B cell (primary cell): ENCODE results near the gene PGP.

ENCODE experiments used
- CTCF ChIP-seq: fragments of 200-600 bp; IDR thresholded peaks from one replicate; pipeline ENCODE4 v1.8.0; 2022; ENCODE audit warnings: antibody characterized with exemption, mild to moderate bottlenecking
- EZH2 ChIP-seq: IDR thresholded peaks from 2 replicates; pipeline ENCODE4 v1.6.1; 2012; ENCODE audit warnings: borderline replicate concordance, low read depth, mild to moderate bottlenecking, moderate library complexity, low read length; ENCODE audit not compliant: insufficient read depth, poor library complexity, severe bottlenecking

- TF ChIP-seq CTCF (no peak), EZH2 (no peak)
These were observed 4.7 kb downstream of the PGP start for GRCh38 chr16:2210009-2210332.
